Measurements from ENCODE around the gene FAM221B. TPM values are rescaled to one million over a fixed set of nuclear protein-coding genes. Genes with fewer than 3 reads are reported as not detected.

FAM221B gene
- total RNA-seq, 1 donor from 2014 or later, result not detected

GRCh38 chr9:35771534-35771933 lies 57.0 kb downstream of the FAM221B start:
- no peak for DNase-seq (ENCODE audit: low spot score)
- no peaks in the 10 kb centered on the region for H3K9me3 Mint-ChIP-seq (ENCODE audit: low read depth)
- H3K4me1 Mint-ChIP-seq (ENCODE audit: low read depth), result no peaks in the 10 kb centered on the region
- no peaks in the 10 kb centered on the region for H3K27me3 Mint-ChIP-seq (ENCODE audit: low read depth)
- H3K36me3 Mint-ChIP-seq (ENCODE audit: low read depth), result no peaks in the 10 kb centered on the region
- no peak overlapping the region for H3K27ac Mint-ChIP-seq (ENCODE audit: unreplicated experiment)
- TF ChIP-seq CTCF (IDR thresholded peaks at IDR 0.05), result no peak
- no peak overlapping the region for H3K4me3 Mint-ChIP-seq (ENCODE audit: unreplicated experiment)

GRCh38 chr9:35771075-35771433 lies 57.5 kb downstream of the FAM221B start:
- H3K36me3 Mint-ChIP-seq (ENCODE audit: low read depth), result no peaks in the 10 kb centered on the region
- DNase-seq (ENCODE audit: low spot score), result no peak
- H3K27ac Mint-ChIP-seq (ENCODE audit: unreplicated experiment), result no peak overlapping the region
- TF ChIP-seq CTCF (IDR thresholded peaks at IDR 0.05), result no peak
- no peak overlapping the region for H3K4me3 Mint-ChIP-seq (ENCODE audit: unreplicated experiment)
- H3K27me3 Mint-ChIP-seq (ENCODE audit: low read depth), result no peaks in the 10 kb centered on the region
- no peaks in the 10 kb centered on the region for H3K9me3 Mint-ChIP-seq (ENCODE audit: low read depth)
- H3K4me1 Mint-ChIP-seq (ENCODE audit: low read depth), result no peaks in the 10 kb centered on the region

- H3K9me3 Mint-ChIP-seq (ENCODE audit: low read depth), result no peaks in the 10 kb centered on the region
- H3K27ac Mint-ChIP-seq (ENCODE audit: unreplicated experiment), result no peak overlapping the region
- TF ChIP-seq CTCF (IDR thresholded peaks at IDR 0.05), result no peak
- no peak for DNase-seq (ENCODE audit: low spot score)
- no peaks in the 10 kb centered on the region for H3K4me1 Mint-ChIP-seq (ENCODE audit: low read depth)
- H3K36me3 Mint-ChIP-seq (ENCODE audit: low read depth), result no peaks in the 10 kb centered on the region
- no peak overlapping the region for H3K4me3 Mint-ChIP-seq (ENCODE audit: unreplicated experiment)
- H3K27me3 Mint-ChIP-seq (ENCODE audit: low read depth), result no peaks in the 10 kb centered on the region
These were observed 58.8 kb downstream of the FAM221B start for GRCh38 chr9:35769763-35770162.

GRCh38 chr9:35767458-35767857 lies 61.1 kb downstream of the FAM221B start:
- Mint-ChIP-seq H3K4me3 (ENCODE audit: unreplicated experiment) (no peak overlapping the region), H3K4me1 (ENCODE audit: low read depth) (no peaks in the 10 kb centered on the region), H3K9me3 (ENCODE audit: low read depth) (no peaks in the 10 kb centered on the region), H3K27me3 (ENCODE audit: low read depth) (no peaks in the 10 kb centered on the region), H3K27ac (ENCODE audit: unreplicated experiment) (no peak overlapping the region), H3K36me3 (ENCODE audit: low read depth) (no peaks in the 10 kb centered on the region)
- no peak for DNase-seq (ENCODE audit: low spot score)
- TF ChIP-seq CTCF (IDR thresholded peaks at IDR 0.05), result no peak

- DNase-seq (ENCODE audit: low spot score), result no peak
- Mint-ChIP-seq H3K4me3 (ENCODE audit: unreplicated experiment) (no peak overlapping the region), H3K4me1 (ENCODE audit: low read depth) (no peaks in the 10 kb centered on the region), H3K9me3 (ENCODE audit: low read depth) (no peaks in the 10 kb centered on the region), H3K27ac (ENCODE audit: unreplicated experiment) (no peak overlapping the region), H3K27me3 (ENCODE audit: low read depth) (no peaks in the 10 kb centered on the region), H3K36me3 (ENCODE audit: low read depth) (no peaks in the 10 kb centered on the region)
- TF ChIP-seq CTCF (IDR thresholded peaks at IDR 0.05), result no peak
These were observed 61.5 kb downstream of the FAM221B start for GRCh38 chr9:35766997-35767396.

Other genes with a start within 250 kb of the FAM221B start
- gene TESK1, start 223.5 kb downstream of the FAM221B start, total RNA-seq, result 50.7 to 54.7 TPM (median 54.3 TPM) in 3 replicates
- 0.51 to 1.1 TPM (median 1.1 TPM) in 3 replicates for gene CD72, start 210.3 kb downstream of the FAM221B start, total RNA-seq
- not detected in 3 replicates for gene SIT1, start 177.8 kb downstream of the FAM221B start, total RNA-seq
- gene RMRP, start 170.7 kb downstream of the FAM221B start, total RNA-seq, result 11,782 to 13,339 TPM (median 12,386 TPM) in 3 replicates
- gene CCDC107, start 170.4 kb downstream of the FAM221B start, total RNA-seq, result 31.1 to 55.2 TPM (median 52.2 TPM) in 3 replicates
- gene ARHGEF39, start 163.5 kb downstream of the FAM221B start, total RNA-seq, result 0.79 to 2.3 TPM (median 0.85 TPM) in 3 replicates
- gene CA9, start 154.8 kb downstream of the FAM221B start, total RNA-seq, result 2.9 to 3.6 TPM in 2 of 3 replicates, not detected in the other
- gene TPM2, start 138.8 kb downstream of the FAM221B start, total RNA-seq, result 498 to 2,023 TPM (median 2,016 TPM) in 3 replicates
- gene TLN1, start 96.5 kb downstream of the FAM221B start, total RNA-seq, result 490 to 684 TPM (median 655 TPM) in 3 replicates
- gene CREB3, start 96.1 kb downstream of the FAM221B start, total RNA-seq, result 55.5 to 63.4 TPM (median 56.7 TPM) in 3 replicates
- gene GBA2, start 79.5 kb downstream of the FAM221B start, total RNA-seq, result 50.9 to 52.1 TPM (median 51.6 TPM) in 3 replicates
- 27.7 to 28.6 TPM (median 27.9 TPM) in 3 replicates for gene RGP1, start 79.4 kb downstream of the FAM221B start, total RNA-seq
- gene MSMP, start 74.5 kb downstream of the FAM221B start, total RNA-seq, result not detected in 3 replicates
- 38.3 to 46.2 TPM (median 40.2 TPM) in 3 replicates for gene NPR2, start 37.1 kb downstream of the FAM221B start, total RNA-seq
- 0.30 to 3.3 TPM (median 0.82 TPM) in 3 replicates for gene SPAG8, start 16.5 kb downstream of the FAM221B start, total RNA-seq
- 30.3 to 32.8 TPM (median 32.0 TPM) in 3 replicates for gene HINT2, start 13.7 kb downstream of the FAM221B start, total RNA-seq
- 17.4 to 18.2 TPM (median 18.1 TPM) in 3 replicates for gene TMEM8B, start 496 bp upstream of the FAM221B start, total RNA-seq
- not detected in 3 replicates for gene OR13J1, start 41.7 kb upstream of the FAM221B start, total RNA-seq
- gene HRCT1, start 77.5 kb upstream of the FAM221B start, total RNA-seq, result 7.2 to 16.6 TPM (median 7.8 TPM) in 3 replicates
- gene SPAAR, start 80.8 kb upstream of the FAM221B start, total RNA-seq, result 0.70 to 1.3 TPM (median 0.77 TPM) in 3 replicates
- not detected in 3 replicates for gene OR2S2, start 129.4 kb upstream of the FAM221B start, total RNA-seq
- gene RECK, start 208.2 kb upstream of the FAM221B start, total RNA-seq, result 33.5 to 66.6 TPM (median 33.5 TPM) in 3 replicates